Measurements from ENCODE around the gene PAK3. TPM values are rescaled to one million over a fixed set of nuclear protein-coding genes. Genes with fewer than 3 reads are reported as not detected.

The PAK3 gene
- total RNA-seq, 4 donors from 2014 or later, result 0.10 to 0.29 (median 0.26) TPM; not detected in 1

- Histone ChIP-seq H3K4me3 (no peak overlapping the region), H3K27ac (no peak overlapping the region), H3K36me3 (no peaks in the 10 kb centered on the region), H3K9me3 (no peaks in the 10 kb centered on the region), H3K27me3 (peaks cover 0 to 3% (median 0%) of the 10 kb centered on the region in 3 donors), H3K4me1 (no peaks in the 10 kb centered on the region)
- ATAC-seq (no peak), DNase-seq (no peak)
- intact Hi-C loops (cut with DNase I; ENCODE audit: low total_unique reads) (no loop called here), in situ Hi-C loops (cut with MboI; ENCODE audit: low sequenced_read_pairs in 4 of 4) (no loop called here)
- no peak for TF ChIP-seq CTCF (IDR thresholded peaks at IDR 0.05 in 4 of 5, conservative IDR thresholded peaks at IDR 0.05 in 1 of 5)
- no peak for TF ChIP-seq POLR2A (IDR thresholded peaks at IDR 0.05)
Measured at GRCh38 chrX:111083081-111083480, 12.9 kb upstream of the PAK3 start.

- ATAC-seq (no peak), DNase-seq (no peak)
- no peaks in the 10 kb centered on the region for H3K4me1 ChIP-seq
- H3K9me3 ChIP-seq, result no peaks in the 10 kb centered on the region
- in situ Hi-C loops (cut with MboI; ENCODE audit: low sequenced_read_pairs in 4 of 4), result no loop called here
- H3K27me3 ChIP-seq, result peaks cover 0 to 19% (median 0%) of the 10 kb centered on the region in 3 donors
- TF ChIP-seq POLR2A (IDR thresholded peaks at IDR 0.05), result no peak
- TF ChIP-seq CTCF (IDR thresholded peaks at IDR 0.05 in 4 of 5, conservative IDR thresholded peaks at IDR 0.05 in 1 of 5), result no peak
- no peak overlapping the region for H3K27ac ChIP-seq
- H3K36me3 ChIP-seq, result no peaks in the 10 kb centered on the region
- no peak overlapping the region for H3K4me3 ChIP-seq
- intact Hi-C loops (cut with DNase I; ENCODE audit: low total_unique reads), result no loop called here
Measured at GRCh38 chrX:111086591-111087006, 9.4 kb upstream of the PAK3 start.

- no peaks in the 10 kb centered on the region for H3K36me3 ChIP-seq
- intact Hi-C loops (cut with DNase I; ENCODE audit: low total_unique reads) (no loop called here), in situ Hi-C loops (cut with MboI; ENCODE audit: low sequenced_read_pairs in 4 of 4) (no loop called here)
- TF ChIP-seq CTCF (IDR thresholded peaks at IDR 0.05 in 4 of 5, conservative IDR thresholded peaks at IDR 0.05 in 1 of 5) (no peak), POLR2A (IDR thresholded peaks at IDR 0.05) (no peak)
- no peak for ATAC-seq
- H3K4me1 ChIP-seq, result no peaks in the 10 kb centered on the region
- no peaks in the 10 kb centered on the region for H3K9me3 ChIP-seq
- peaks cover 0 to 19% (median 0%) of the 10 kb centered on the region in 3 donors for H3K27me3 ChIP-seq
- no peak for DNase-seq
- H3K4me3 ChIP-seq, result no peak overlapping the region
- H3K27ac ChIP-seq, result no peak overlapping the region
Measured at GRCh38 chrX:111088628-111089027, 7.4 kb upstream of the PAK3 start.

- in situ Hi-C loops (cut with MboI; ENCODE audit: low sequenced_read_pairs in 4 of 4) (no loop called here), intact Hi-C loops (cut with DNase I; ENCODE audit: low total_unique reads) (no loop called here)
- peaks cover 0 to 29% (median 5%) of the 10 kb centered on the region in 3 donors for H3K27me3 ChIP-seq
Measured at GRCh38 chrX:111090458-111090857, 5.5 kb upstream of the PAK3 start.

More at GRCh38 chrX:111090458-111090857, 5.5 kb upstream of the PAK3 start:
- TF ChIP-seq POLR2A (IDR thresholded peaks at IDR 0.05) (no peak), CTCF (IDR thresholded peaks at IDR 0.05 in 4 of 5, conservative IDR thresholded peaks at IDR 0.05 in 1 of 5) (no peak)
- Histone ChIP-seq H3K9me3 (no peaks in the 10 kb centered on the region), H3K27ac (no peak overlapping the region), H3K4me3 (no peak overlapping the region), H3K36me3 (no peaks in the 10 kb centered on the region), H3K4me1 (no peaks in the 10 kb centered on the region)
- DNase-seq (no peak), ATAC-seq (no peak)

All from gastrocnemius medialis (tissue), 4 donors.